ENCODE data around the gene POLR1A.

POLR1A gene

GRCh38 chr2:86021396-86022378 is 84.0 kb downstream of the POLR1A start:
- peak; percentile 38 for DNase-seq (ENCODE audit: low spot score)

GRCh38 chr2:86020984-86021383 is 84.7 kb downstream of the POLR1A start:
- no peak for DNase-seq (ENCODE audit: low spot score)

- DNase-seq (ENCODE audit: low spot score) = no peak
Observed at GRCh38 chr2:86019121-86019520, 86.6 kb downstream of the POLR1A start.

GRCh38 chr2:86017901-86018896 is 87.5 kb downstream of the POLR1A start:
- no peak for DNase-seq (ENCODE audit: low spot score)

- no peak for DNase-seq (ENCODE audit: low spot score)
Observed at GRCh38 chr2:86016581-86016980, 89.1 kb downstream of the POLR1A start.

GRCh38 chr2:86015699-86016098 is 90.0 kb downstream of the POLR1A start:
- no peak for DNase-seq (ENCODE audit: low spot score)

GRCh38 chr2:86015006-86015405 is 90.7 kb downstream of the POLR1A start:
- no peak for DNase-seq (ENCODE audit: low spot score)

- no peak for DNase-seq (ENCODE audit: low spot score)
Observed at GRCh38 chr2:86014493-86014892, 91.2 kb downstream of the POLR1A start.

- no peak for DNase-seq (ENCODE audit: low spot score)
Observed at GRCh38 chr2:86012007-86012712, 93.5 kb downstream of the POLR1A start.

- DNase-seq (ENCODE audit: low spot score) = no peak
Observed at GRCh38 chr2:86011449-86011941, 94.2 kb downstream of the POLR1A start.

GRCh38 chr2:86010083-86010482 is 95.6 kb downstream of the POLR1A start:
- no peak for DNase-seq (ENCODE audit: low spot score)

GRCh38 chr2:86006524-86006923 is 99.2 kb downstream of the POLR1A start:
- no peak for DNase-seq (ENCODE audit: low spot score)

- no peak for DNase-seq (ENCODE audit: low spot score)
Observed at GRCh38 chr2:86003967-86004366, 101.7 kb downstream of the POLR1A start.

GRCh38 chr2:86003104-86003503 is 102.6 kb downstream of the POLR1A start:
- no peak for DNase-seq (ENCODE audit: low spot score)

- no peak for DNase-seq (ENCODE audit: low spot score)
Observed at GRCh38 chr2:86002375-86002774, 103.3 kb downstream of the POLR1A start.

- no peak for DNase-seq (ENCODE audit: low spot score)
Observed at GRCh38 chr2:86001326-86001725, 104.4 kb downstream of the POLR1A start.

GRCh38 chr2:86000938-86001312 is 104.8 kb downstream of the POLR1A start:
- DNase-seq (ENCODE audit: low spot score) = no peak

GRCh38 chr2:86000131-86000937 is 105.4 kb downstream of the POLR1A start:
- no peak for DNase-seq (ENCODE audit: low spot score)

GRCh38 chr2:85999061-85999831 is 106.4 kb downstream of the POLR1A start:
- DNase-seq (ENCODE audit: low spot score) = no peak
